Spleen (tissue), 11 donors: Measurements from ENCODE around the gene POU6F2. TPM values are rescaled to one million over a fixed set of nuclear protein-coding genes. Genes with fewer than 3 reads are reported as not detected.

ENCODE experiments used
- DNase-seq: peaks from one replicate; pipeline ENCODE4 v3.0.0-alpha.2; 2020
- H3K27ac ChIP-seq, 8 donors: fragments of 200-600 bp; sonication (generic) in 7 of 8; 1 replicate in 4 of 8; 2 replicates in 4 of 8; pipeline versions ENCODE4 v1.5.0 to v1.8.0; 2016 to 2021; ENCODE audit warnings: inconsistent platforms in 4 of 8, mild to moderate bottlenecking in 4 of 8, moderate library complexity in 1 of 8
- H3K27me3 ChIP-seq, 7 donors: fragments of 200-600 bp; sonication (generic) in 6 of 7; replicated peaks in 1 of 7; 1 replicate in 4 of 7; 2 replicates in 3 of 7; pipeline versions ENCODE4 v1.5.0 to v1.8.0; 2016 to 2021; ENCODE audit warnings: inconsistent platforms in 3 of 7, mild to moderate bottlenecking in 1 of 7
- H3K36me3 ChIP-seq, 6 donors: fragments of 200-600 bp; sonication (generic) in 5 of 6; 1 replicate in 4 of 6; 2 replicates in 2 of 6; pipeline versions ENCODE4 v1.5.0 to v1.8.0; 2016 to 2021; ENCODE audit warnings: inconsistent platforms in 2 of 6
- H3K4me1 ChIP-seq, 6 donors: fragments of 200-600 bp; sonication (generic) in 5 of 6; 1 replicate in 3 of 6; 2 replicates in 3 of 6; pipeline versions ENCODE4 v1.5.0 to v1.8.0; 2016 to 2021; ENCODE audit warnings: inconsistent platforms in 3 of 6
- H3K4me3 ChIP-seq, 8 donors: fragments of 200-600 bp; sonication (generic) in 7 of 8; 1 replicate in 4 of 8; 2 replicates in 4 of 8; pipeline versions ENCODE4 v1.5.0 to v1.8.0; 2016 to 2021; ENCODE audit warnings: inconsistent platforms in 4 of 8, mild to moderate bottlenecking in 4 of 8, moderate library complexity in 2 of 8
- H3K9me3 ChIP-seq, 8 donors: fragments of 200-600 bp; sonication (generic) in 7 of 8; 1 replicate in 4 of 8; 2 replicates in 4 of 8; pipeline versions ENCODE4 v1.5.0 to v1.8.0; 2016 to 2021; ENCODE audit warnings: inconsistent platforms in 4 of 8
- CTCF ChIP-seq, 11 experiments: fragments of 200-600 bp in 7 of 11; fragments of 450-650 bp in 4 of 11; sonication (generic) in 4 of 11; IDR thresholded peaks in 8 of 11; conservative IDR thresholded peaks in 3 of 11; 1 replicate in 7 of 11; 2 replicates in 4 of 11; pipeline versions ENCODE4 v1.4.0 to v1.8.0; 2016 to 2021; ENCODE audit warnings: antibody characterized with exemption in 11 of 11, inconsistent platforms in 4 of 11, mild to moderate bottlenecking in 1 of 11
- POLR2A ChIP-seq, 3 donors: fragments of 450-650 bp; IDR thresholded peaks; one replicate each; pipeline ENCODE4 v1.5.1; 2017; ENCODE audit warnings: antibody characterized with exemption in 3 of 3, mild to moderate bottlenecking in 1 of 3
- POLR2AphosphoS5 ChIP-seq, 3 donors: sonication (generic); formaldehyde crosslinking; IDR thresholded peaks; one replicate each; pipeline ENCODE4 v1.5.1; 2017; ENCODE audit warnings: antibody characterized with exemption in 3 of 3
- WGBS, 5 donors: extraction: QIAGEN DNeasy Blood & Tissue Kit in 3 of 5; methylation state at CpG; one replicate each; pipeline versions ENCODE4 v1.1.5 to v1.1.7; 2013 to 2018; 5-methylcytosine and 5-hydroxymethylcytosine counted together
- intact Hi-C: fragments of 100-400 bp; cut with DNase I; formaldehyde crosslinking; loops from one replicate; pipeline ENCODE4 v1.15.0; 2023; ENCODE audit warnings: low total_unique reads
- polyA plus RNA-seq, 3 donors: library from polyadenylated mRNA; stranded (reverse); fragments of 200-250 nt; gene quantifications; one replicate each; pipeline ENCODE4 v1.2.1, GENCODE V29; 2013
- total RNA-seq, 7 donors: library from RNA; depleted of rRNA in 3 of 7; stranded (reverse); fragments of >200 nt in 3 of 7; fragmentation: NEBNext Ultra II Directional in 4 of 7; extraction: Animal tissue kit (Norgen Biotek cat#: 25700) in 4 of 7; gene quantifications; one replicate each; pipeline versions ENCODE4 v1.1.0 to v1.2.1, GENCODE V29; 2016 to 2021
- donor health status: healthy with polysubstance abuse.
- donor health status: DM: no; HTN: no; CAD: no; lungs with moderate emphysema.
- donor health status: DM: no; HTN: no; CAD: no.
- donor health status: Bipolar disorder and iron deficiency.
- donor health status: healthy.
- donor health status: DM: no; HTN: no; CAD: no.
- donor health status: DM: yes; HTN: yes; CAD: no.

The POU6F2 gene
- total and polyA plus RNA-seq, 10 donors, result 0.04 to 0.54 (median 0.23) TPM; not detected in 7

GRCh38 chr7:39430909-39431641, 453.4 kb downstream of the POU6F2 start:
- no peak for DNase-seq
- Histone ChIP-seq H3K27ac (no peak overlapping the region), H3K9me3 (no peaks in the 10 kb centered on the region), H3K4me1 (no peaks in the 10 kb centered on the region), H3K36me3 (no peaks in the 10 kb centered on the region), H3K27me3 (no peaks in the 10 kb centered on the region), H3K4me3 (no peak overlapping the region)
- TF ChIP-seq POLR2A (IDR thresholded peaks at IDR 0.05) (no peak), POLR2AphosphoS5 (IDR thresholded peaks at IDR 0.05) (no peak), CTCF (IDR thresholded peaks at IDR 0.05 in 8 of 11, conservative IDR thresholded peaks at IDR 0.05 in 3 of 11) (no peak)
- intact Hi-C loops, result no loop called here
- 86 to 92% (median 89%) methylated on average over 8 of the region's 8 CpGs for WGBS, 5 donors

- Histone ChIP-seq H3K4me3 (no peak overlapping the region), H3K36me3 (no peaks in the 10 kb centered on the region), H3K9me3 (no peaks in the 10 kb centered on the region), H3K27me3 (no peaks in the 10 kb centered on the region), H3K4me1 (no peaks in the 10 kb centered on the region), H3K27ac (no peak overlapping the region)
- WGBS, 5 donors, result 70 to 83% (median 79%) methylated on average over 3 of the region's 3 CpGs
- TF ChIP-seq CTCF (IDR thresholded peaks at IDR 0.05 in 8 of 11, conservative IDR thresholded peaks at IDR 0.05 in 3 of 11) (no peak), POLR2A (IDR thresholded peaks at IDR 0.05) (no peak), POLR2AphosphoS5 (IDR thresholded peaks at IDR 0.05) (no peak)
- intact Hi-C loops, result no loop called here
- DNase-seq, result no peak
These were observed 454.7 kb downstream of the POU6F2 start for GRCh38 chr7:39432368-39432767.

DNA sequence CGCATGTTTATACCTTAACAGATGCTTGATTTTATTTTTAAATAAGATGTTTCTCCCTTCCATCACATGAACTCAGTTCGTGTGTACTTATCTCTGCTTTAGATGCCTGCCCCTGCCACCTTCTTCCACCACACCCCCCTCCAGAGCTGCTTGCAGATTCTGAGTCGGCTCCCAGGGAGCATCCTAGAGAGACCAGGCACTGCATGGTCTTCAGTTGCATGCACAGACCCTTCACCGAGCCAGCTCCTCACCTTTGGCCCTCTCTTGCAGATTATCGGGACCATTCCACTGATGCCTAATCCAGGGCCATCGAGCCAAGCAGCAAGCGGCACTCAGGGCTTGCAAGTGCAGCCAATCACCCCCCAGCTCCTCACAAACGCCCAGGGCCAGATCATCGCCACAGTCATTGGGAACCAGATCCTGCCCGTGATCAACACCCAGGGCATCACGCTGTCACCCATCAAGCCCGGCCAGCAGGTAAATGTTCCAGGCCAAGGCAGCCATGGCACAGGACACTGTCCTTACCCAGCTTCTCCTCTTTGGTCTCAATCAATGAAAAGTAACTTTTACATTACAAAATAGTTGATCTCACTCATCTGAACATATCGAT, 455.2 kb downstream of the POU6F2 start:
- intact Hi-C loops, result no loop called here
- DNase-seq, result no peak
- WGBS, 5 donors, result 85 to 92% (median 85%) methylated on average over 13 of the region's 13 CpGs
- Histone ChIP-seq H3K27me3 (no peaks in the 10 kb centered on the region), H3K4me3 (no peak overlapping the region), H3K4me1 (no peaks in the 10 kb centered on the region), H3K36me3 (no peaks in the 10 kb centered on the region), H3K9me3 (no peaks in the 10 kb centered on the region), H3K27ac (no peak overlapping the region)
- TF ChIP-seq POLR2A (IDR thresholded peaks at IDR 0.05) (no peak), CTCF (IDR thresholded peaks at IDR 0.05 in 8 of 11, conservative IDR thresholded peaks at IDR 0.05 in 3 of 11) (no peak), POLR2AphosphoS5 (IDR thresholded peaks at IDR 0.05) (no peak)

- intact Hi-C loops, result no loop called here
- WGBS, 5 donors, result 7 to 33% (median 14%) methylated on average over 1 of the region's 1 CpG
- Histone ChIP-seq H3K36me3 (no peaks in the 10 kb centered on the region), H3K4me1 (no peaks in the 10 kb centered on the region), H3K27me3 (no peaks in the 10 kb centered on the region), H3K9me3 (peaks cover 0 to 3% (median 0%) of the 10 kb centered on the region in 8 donors), H3K4me3 (no peak overlapping the region), H3K27ac (no peak overlapping the region)
- DNase-seq, result no peak
- TF ChIP-seq CTCF (IDR thresholded peaks at IDR 0.05 in 8 of 11, conservative IDR thresholded peaks at IDR 0.05 in 3 of 11), result no peak
- no peak for TF ChIP-seq POLR2A (IDR thresholded peaks at IDR 0.05)
- no peak for TF ChIP-seq POLR2AphosphoS5 (IDR thresholded peaks at IDR 0.05)
These were observed 455.8 kb downstream of the POU6F2 start for GRCh38 chr7:39433550-39433949.
